ENCODE measurements around the gene C9orf43. TPM values are rescaled to one million over a fixed set of nuclear protein-coding genes. Genes with fewer than 3 reads are reported as not detected.
A peak's percentile ranks its signal among the peaks of the same experiment; 100 is the strongest.

C9orf43 gene
- total and polyA plus RNA-seq, 9 of the 15 experiments (the other 6 are each of a cell fraction or from before 2014, with no cell fraction given) = 0.21 to 0.58 (median 0.33) TPM

DNA sequence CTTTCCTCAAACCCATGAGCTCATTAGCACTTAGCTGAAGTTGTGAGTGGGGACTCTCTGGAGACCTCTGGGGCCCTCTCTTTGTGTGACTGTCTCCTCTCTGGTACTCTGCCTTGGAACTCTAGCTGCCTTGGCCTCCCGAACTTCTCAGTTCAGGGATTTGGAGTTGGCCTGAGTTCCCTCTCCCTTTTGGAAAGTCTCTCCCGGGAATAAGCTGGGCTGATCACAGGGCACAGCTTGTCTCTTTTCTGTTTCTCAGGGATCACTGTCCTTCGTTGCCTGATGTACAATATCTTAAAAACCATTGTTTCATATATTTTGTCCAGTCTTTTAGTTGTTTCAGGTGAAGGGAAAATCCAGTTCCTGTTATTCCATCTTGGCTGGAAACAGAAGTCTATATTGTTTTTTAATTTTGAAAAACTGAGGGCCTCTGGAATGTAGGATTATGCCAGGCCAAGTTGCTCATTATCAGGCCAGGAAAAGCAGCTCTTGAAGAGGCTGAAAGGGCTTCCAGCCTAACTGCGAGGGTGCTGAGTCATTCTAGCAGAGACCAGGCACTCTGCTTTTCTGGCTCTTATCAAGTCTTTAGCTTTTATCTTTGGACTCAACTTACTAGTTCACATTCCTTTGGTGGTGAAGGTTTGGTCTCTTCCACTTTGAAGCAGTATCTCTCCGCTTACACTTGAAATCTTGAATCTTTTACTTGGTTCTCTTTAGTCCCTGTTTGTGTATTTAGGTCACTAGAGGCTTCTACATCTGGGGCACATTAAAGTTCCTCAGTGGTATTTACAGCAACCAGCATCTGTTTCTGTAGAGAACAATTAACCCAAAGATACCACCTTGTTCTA lies 44.6 kb downstream of the C9orf43 start (continued):
- TF ChIP-seq, protein P1, sequence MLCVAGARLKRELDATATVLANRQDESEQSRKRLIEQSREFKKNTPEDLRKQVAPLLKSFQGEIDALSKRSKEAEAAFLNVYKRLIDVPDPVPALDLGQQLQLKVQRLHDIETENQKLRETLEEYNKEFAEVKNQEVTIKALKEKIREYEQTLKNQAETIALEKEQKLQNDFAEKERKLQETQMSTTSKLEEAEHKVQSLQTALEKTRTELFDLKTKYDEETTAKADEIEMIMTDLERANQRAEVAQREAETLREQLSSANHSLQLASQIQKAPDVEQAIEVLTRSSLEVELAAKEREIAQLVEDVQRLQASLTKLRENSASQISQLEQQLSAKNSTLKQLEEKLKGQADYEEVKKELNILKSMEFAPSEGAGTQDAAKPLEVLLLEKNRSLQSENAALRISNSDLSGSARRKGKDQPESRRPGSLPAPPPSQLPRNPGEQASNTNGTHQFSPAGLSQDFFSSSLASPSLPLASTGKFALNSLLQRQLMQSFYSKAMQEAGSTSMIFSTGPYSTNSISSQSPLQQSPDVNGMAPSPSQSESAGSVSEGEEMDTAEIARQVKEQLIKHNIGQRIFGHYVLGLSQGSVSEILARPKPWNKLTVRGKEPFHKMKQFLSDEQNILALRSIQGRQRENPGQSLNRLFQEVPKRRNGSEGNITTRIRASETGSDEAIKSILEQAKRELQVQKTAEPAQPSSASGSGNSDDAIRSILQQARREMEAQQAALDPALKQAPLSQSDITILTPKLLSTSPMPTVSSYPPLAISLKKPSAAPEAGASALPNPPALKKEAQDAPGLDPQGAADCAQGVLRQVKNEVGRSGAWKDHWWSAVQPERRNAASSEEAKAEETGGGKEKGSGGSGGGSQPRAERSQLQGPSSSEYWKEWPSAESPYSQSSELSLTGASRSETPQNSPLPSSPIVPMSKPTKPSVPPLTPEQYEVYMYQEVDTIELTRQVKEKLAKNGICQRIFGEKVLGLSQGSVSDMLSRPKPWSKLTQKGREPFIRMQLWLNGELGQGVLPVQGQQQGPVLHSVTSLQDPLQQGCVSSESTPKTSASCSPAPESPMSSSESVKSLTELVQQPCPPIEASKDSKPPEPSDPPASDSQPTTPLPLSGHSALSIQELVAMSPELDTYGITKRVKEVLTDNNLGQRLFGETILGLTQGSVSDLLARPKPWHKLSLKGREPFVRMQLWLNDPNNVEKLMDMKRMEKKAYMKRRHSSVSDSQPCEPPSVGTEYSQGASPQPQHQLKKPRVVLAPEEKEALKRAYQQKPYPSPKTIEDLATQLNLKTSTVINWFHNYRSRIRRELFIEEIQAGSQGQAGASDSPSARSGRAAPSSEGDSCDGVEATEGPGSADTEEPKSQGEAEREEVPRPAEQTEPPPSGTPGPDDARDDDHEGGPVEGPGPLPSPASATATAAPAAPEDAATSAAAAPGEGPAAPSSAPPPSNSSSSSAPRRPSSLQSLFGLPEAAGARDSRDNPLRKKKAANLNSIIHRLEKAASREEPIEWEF (CRISPR knock-in tag; IDR thresholded peaks at IDR 0.05) = no peak
- TF ChIP-seq MBD2 (IDR thresholded peaks at IDR 0.05; ENCODE audit: borderline replicate concordance, low read depth) = no peak
- TF ChIP-seq, protein P2, sequence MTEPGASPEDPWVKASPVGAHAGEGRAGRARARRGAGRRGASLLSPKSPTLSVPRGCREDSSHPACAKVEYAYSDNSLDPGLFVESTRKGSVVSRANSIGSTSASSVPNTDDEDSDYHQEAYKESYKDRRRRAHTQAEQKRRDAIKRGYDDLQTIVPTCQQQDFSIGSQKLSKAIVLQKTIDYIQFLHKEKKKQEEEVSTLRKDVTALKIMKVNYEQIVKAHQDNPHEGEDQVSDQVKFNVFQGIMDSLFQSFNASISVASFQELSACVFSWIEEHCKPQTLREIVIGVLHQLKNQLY (CRISPR knock-in tag; conservative IDR thresholded peaks at IDR 0.05) = no peak
- TF ChIP-seq ZC3H8 (IDR thresholded peaks at IDR 0.05) = no peak
- no peak for TF ChIP-seq MEIS2 (IDR thresholded peaks at IDR 0.05; ENCODE audit: partially characterized antibody)
- TF ChIP-seq NFATC3 (IDR thresholded peaks at IDR 0.05) = no peak
- TF ChIP-seq CBFA2T3 (IDR thresholded peaks at IDR 0.05) = peak; percentile 90
- no peak for TF ChIP-seq GABPB1 (CRISPR knock-in tag; IDR thresholded peaks at IDR 0.05)
- TF ChIP-seq PHB2 (IDR thresholded peaks at IDR 0.05; ENCODE audit: low read depth) = no peak
- TF ChIP-seq, protein P3, sequence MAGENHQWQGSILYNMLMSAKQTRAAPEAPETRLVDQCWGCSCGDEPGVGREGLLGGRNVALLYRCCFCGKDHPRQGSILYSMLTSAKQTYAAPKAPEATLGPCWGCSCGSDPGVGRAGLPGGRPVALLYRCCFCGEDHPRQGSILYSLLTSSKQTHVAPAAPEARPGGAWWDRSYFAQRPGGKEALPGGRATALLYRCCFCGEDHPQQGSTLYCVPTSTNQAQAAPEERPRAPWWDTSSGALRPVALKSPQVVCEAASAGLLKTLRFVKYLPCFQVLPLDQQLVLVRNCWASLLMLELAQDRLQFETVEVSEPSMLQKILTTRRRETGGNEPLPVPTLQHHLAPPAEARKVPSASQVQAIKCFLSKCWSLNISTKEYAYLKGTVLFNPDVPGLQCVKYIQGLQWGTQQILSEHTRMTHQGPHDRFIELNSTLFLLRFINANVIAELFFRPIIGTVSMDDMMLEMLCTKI (IDR thresholded peaks at IDR 0.05; ENCODE audit: partially characterized antibody) = no peak
- TF ChIP-seq TCFL5 (CRISPR knock-in tag; conservative IDR thresholded peaks at IDR 0.05) = no peak
- TF ChIP-seq, protein P4, sequence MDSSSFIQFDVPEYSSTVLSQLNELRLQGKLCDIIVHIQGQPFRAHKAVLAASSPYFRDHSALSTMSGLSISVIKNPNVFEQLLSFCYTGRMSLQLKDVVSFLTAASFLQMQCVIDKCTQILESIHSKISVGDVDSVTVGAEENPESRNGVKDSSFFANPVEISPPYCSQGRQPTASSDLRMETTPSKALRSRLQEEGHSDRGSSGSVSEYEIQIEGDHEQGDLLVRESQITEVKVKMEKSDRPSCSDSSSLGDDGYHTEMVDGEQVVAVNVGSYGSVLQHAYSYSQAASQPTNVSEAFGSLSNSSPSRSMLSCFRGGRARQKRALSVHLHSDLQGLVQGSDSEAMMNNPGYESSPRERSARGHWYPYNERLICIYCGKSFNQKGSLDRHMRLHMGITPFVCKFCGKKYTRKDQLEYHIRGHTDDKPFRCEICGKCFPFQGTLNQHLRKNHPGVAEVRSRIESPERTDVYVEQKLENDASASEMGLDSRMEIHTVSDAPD (CRISPR knock-in tag; IDR thresholded peaks at IDR 0.05) = no peak
- TF ChIP-seq HOXB6 (CRISPR knock-in tag; IDR thresholded peaks at IDR 0.05; ENCODE audit: borderline replicate concordance) = no peak
- no peak for TF ChIP-seq SMAD1 (IDR thresholded peaks at IDR 0.05; ENCODE audit: low read depth, low read length, partially characterized antibody)
- TF ChIP-seq MAFF (IDR thresholded peaks at IDR 0.05; ENCODE audit: low read length) = peak; percentile 98
- no peak for TF ChIP-seq ZNF184 (CRISPR knock-in tag; IDR thresholded peaks at IDR 0.05)
- no peak for TF ChIP-seq ZNF830 (CRISPR knock-in tag; IDR thresholded peaks at IDR 0.05)
- TF ChIP-seq, protein P5, sequence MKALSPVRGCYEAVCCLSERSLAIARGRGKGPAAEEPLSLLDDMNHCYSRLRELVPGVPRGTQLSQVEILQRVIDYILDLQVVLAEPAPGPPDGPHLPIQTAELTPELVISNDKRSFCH (CRISPR knock-in tag; IDR thresholded peaks at IDR 0.05) = no peak
- TF ChIP-seq, protein P5 (tag; IDR thresholded peaks at IDR 0.05) = no peak
- no peak for TF ChIP-seq NFRKB (IDR thresholded peaks at IDR 0.05; ENCODE audit: low read depth)
